Endometrium (tissue), 2 donors: Measurements from ENCODE around the gene C4orf36.

Experiments used
- FAIRE-seq: peaks from 2 replicates; lab custom pipeline; 2012; peaks lifted over from hg19 to GRCh38; lab: Jason Lieb, UNC
- donor health status: control.
- donor health status: control.

Gene C4orf36

GRCh38 chr4:86891762-86892635 is at the start of gene C4orf36:
Gene C4orf36 (minus strand): TSS chr4:86892422. CDS start chr4:86891520, 902 bp downstream.
- no peak for FAIRE-seq

GRCh38 chr4:86940920-86941460 is 48.8 kb upstream of the C4orf36 start:
- FAIRE-seq = no peak

DNA sequence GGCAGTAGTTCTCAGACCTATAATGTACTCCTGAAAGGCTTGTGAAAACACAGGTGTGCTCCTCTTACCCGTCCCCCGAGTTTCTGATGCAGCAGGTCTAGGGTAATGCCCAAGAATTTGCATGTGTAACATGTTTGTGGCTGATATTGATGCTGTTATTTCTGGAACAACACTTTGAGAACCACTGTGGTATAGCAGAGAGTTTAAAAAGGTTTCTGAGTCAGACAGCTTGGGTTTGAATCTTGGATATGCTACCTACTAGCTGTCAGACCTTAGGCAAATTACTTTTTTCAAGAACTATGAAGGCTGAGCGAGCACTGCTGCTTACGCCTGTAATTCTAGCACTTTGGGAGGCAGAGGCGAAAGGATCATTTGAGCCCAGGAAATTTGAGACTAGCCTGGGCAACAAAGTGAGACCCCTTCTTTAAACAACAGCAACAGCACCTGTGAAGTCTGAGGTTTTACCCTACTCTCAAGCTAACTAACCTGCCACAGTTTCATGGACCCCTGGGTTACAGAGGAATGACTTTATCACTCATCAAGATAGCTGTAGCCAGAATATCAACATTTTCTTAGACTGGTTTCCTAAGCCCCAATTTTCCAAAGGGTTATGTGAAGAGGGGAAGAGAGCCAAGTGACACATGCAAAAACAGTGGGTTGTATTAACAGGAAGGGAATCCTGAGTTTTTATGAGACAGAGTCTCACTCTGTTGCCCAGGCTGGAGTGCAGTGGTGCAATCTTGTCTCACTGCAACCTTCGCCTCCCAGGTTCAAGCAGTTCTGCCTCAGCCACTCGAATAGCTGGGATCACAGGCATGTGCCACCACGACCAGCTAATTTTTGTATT is 47.7 kb upstream of the C4orf36 start:
- no peak for FAIRE-seq

- FAIRE-seq = no peak
These were observed 46.7 kb upstream of the C4orf36 start for GRCh38 chr4:86938771-86939520.

GRCh38 chr4:86935853-86936733 is 43.9 kb upstream of the C4orf36 start:
- no peak for FAIRE-seq

DNA sequence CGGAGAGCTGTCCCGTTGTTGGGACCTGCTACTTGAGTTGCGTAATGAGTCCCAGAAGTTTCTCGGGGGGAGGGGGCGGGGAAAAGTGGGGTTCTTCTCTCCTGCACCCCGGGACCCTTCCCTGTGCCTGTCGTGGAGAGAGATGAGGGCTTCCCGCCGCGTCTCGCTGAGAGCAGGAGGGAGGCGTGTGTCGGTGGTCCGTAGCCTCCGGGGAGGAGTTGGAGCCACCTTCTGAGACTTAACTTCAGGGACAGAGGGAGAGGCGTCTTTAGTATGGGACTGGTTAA is 43.3 kb upstream of the C4orf36 start:
- no peak for FAIRE-seq

DNA sequence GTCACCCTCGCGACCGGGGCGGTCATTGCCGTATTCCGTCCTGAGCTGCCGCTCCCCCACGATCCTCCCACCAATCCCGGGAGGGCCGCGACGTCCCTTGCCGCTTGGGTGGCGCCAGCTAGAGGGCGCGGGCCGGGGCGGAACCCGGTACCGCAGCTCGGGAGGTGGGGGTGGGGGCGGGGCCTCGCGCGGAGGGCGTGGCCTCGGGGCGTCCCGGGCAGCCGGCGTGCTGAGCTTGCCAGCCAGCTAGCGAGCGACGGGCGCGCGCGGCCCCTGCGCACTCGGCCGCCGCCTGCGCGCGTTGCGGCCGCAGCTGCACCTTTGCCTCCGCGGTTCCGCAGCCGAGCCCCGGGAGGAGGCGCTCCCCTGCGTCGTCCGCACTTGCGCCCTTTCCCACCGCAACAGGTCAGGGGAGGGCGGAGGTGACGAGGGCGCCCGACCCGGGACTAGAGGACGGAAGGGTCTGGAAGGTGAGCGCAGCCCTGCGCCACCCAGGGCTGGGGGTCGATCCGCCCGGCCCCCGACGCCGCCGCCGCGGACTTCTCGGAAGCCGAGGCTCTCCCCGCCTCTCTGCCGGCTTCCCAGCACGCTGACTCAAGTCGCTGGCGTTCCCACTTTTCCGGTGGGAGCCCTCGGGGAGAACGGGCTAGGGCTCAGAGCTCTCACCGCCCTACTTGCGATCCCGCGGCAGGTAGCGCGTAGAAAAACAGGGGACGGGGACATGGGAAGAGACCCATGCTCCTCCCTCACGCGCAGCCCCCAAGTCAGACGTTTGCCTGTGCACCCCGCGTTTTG is 42.7 kb upstream of the C4orf36 start, which contains the start of gene AFF1:
Gene AFF1 (plus strand): TSS at position 241 of the 795 bp plus-strand sequence. CDS start 13,523 bp downstream, outside the sequence.
- no peak for FAIRE-seq

GRCh38 chr4:86934147-86934770 is 42.0 kb upstream of the C4orf36 start:
- FAIRE-seq = peak; percentile 31

GRCh38 chr4:86928400-86929255 is 36.4 kb upstream of the C4orf36 start:
- no peak for FAIRE-seq

DNA sequence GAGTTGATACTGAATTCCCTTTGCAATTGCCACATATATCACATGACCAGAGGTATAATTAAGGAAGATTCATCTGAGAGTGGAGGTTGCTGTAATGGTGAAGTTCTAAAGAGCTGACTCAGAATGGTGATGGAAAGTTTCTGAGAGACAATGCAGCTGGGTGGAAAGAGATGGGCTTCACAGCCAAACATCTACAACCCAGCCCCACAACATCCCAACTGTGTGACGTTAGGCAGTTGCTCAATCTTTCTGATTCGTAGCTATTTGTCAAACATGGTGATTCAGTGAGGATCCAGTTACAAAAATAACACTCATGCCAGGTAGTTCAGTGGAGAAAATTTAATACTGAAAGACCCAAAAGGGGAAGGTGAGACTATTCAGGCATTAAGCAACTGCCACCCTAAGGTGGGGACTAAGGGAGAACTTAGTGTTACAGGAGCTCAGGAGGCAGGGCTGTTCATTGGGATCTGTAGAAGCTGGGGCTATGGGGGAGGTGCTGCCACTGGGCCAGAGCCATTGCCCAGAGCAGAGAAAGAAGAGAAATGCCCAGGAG is 35.7 kb upstream of the C4orf36 start:
- FAIRE-seq = no peak

- FAIRE-seq = no peak
These were observed 34.3 kb upstream of the C4orf36 start for GRCh38 chr4:86926435-86927086.

GRCh38 chr4:86924811-86925210 is 32.6 kb upstream of the C4orf36 start:
- no peak for FAIRE-seq

GRCh38 chr4:86921608-86922252 is 29.5 kb upstream of the C4orf36 start:
- FAIRE-seq = no peak

DNA sequence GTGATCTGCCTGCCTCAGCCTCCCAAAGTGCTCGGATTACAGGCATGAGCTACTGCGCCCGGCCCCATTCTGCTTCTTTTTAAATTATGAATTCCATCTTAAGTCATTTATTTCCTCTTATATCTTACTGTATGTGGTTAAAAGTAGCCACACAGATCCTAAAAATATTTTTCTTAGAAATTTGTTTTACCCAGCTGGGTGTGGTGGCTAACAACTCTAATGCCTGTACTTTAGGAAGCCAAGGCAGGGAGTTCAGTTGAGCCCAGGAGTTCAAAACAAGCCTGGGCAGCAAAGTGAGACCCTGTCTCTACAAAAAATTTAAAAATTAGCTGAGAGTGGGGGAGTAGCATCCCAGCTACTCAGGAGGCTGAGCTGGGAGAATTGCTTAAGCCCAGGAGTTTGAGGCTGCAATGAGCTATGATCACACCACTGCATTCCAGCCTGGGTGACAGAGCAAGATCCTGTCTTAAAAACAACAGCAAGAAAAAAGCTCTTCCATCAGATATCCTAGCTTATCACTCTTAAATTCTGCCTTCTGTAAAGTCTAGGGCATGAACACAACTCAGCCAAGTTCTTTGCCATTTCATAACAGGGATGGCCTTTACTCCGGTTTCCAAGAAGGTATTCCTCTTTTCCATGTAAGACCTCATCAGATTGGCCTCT is 27.5 kb upstream of the C4orf36 start:
- FAIRE-seq = no peak

- FAIRE-seq = no peak
These were observed 26.4 kb upstream of the C4orf36 start for GRCh38 chr4:86918539-86919072.

GRCh38 chr4:86917212-86918039 is 25.2 kb upstream of the C4orf36 start:
- no peak for FAIRE-seq
